T-cell (primary cell): ENCODE results near the gene IKBKG. TPM values are rescaled to one million over a fixed set of nuclear protein-coding genes. Genes with fewer than 3 reads are reported as not detected.

Source experiments
- total RNA-seq, 35 experiments: library from RNA in 6 of 35; stranded (reverse) in 6 of 35; fragments of 120-200 nt in 1 of 35; gene quantifications; one replicate each; pipeline versions ENCODE4 v1.2.1 to v1.2.4 and lab custom pipeline; 2013 to 2026

IKBKG gene
- total RNA-seq, 5 donors from 2014 or later (not counting 1 experiment from before 2014, with no cell fraction given) = 32.4 to 59.1 (median 54.0) TPM

Other genes starting within 250 kb of the IKBKG start
- 1,000 to 10,000 TPM in 4 of 5 donors, 100 to 1,000 TPM in 1; 893 to 1,483 (median 1,268) TPM for gene FLNA, start 173.0 kb upstream of the IKBKG start, total RNA-seq
- 100 to 1,000 TPM in 2 of 5 donors, 10 to 100 TPM in 3; 73.4 to 136 (median 80.4) TPM for gene EMD, start 168.3 kb upstream of the IKBKG start, total RNA-seq
- gene RPL10, start 149.2 kb upstream of the IKBKG start, total RNA-seq = 1,000 to 10,000 TPM; 5,175 to 6,006 (median 5,765) TPM
- gene DNASE1L1, start 138.4 kb upstream of the IKBKG start, total RNA-seq = 10 to 100 TPM; 22.6 to 31.3 (median 25.5) TPM
- 100 to 1,000 TPM in 3 of 5 donors, 10 to 100 TPM in 2; 89.8 to 144 (median 129) TPM for gene TAFAZZIN, start 136.1 kb upstream of the IKBKG start, total RNA-seq
- gene ATP6AP1, start 118.9 kb upstream of the IKBKG start, total RNA-seq = 10 to 100 TPM; 37.9 to 56.8 (median 53.6) TPM
- gene GDI1, start 110.5 kb upstream of the IKBKG start, total RNA-seq = 100 to 1,000 TPM; 117 to 208 (median 182) TPM
- 10 to 100 TPM; 34.9 to 60.5 (median 51.9) TPM for gene FAM50A, start 103.5 kb upstream of the IKBKG start, total RNA-seq
- 10 to 100 TPM; 48.1 to 87.0 (median 72.9) TPM for gene PLXNA3, start 89.3 kb upstream of the IKBKG start, total RNA-seq
- gene LAGE3, start 68.3 kb upstream of the IKBKG start, total RNA-seq = 10 to 100 TPM; 12.7 to 25.4 (median 23.5) TPM
- gene UBL4A, start 61.0 kb upstream of the IKBKG start, total RNA-seq = 10 to 100 TPM; 13.1 to 44.1 (median 39.6) TPM
- 10 to 100 TPM; 15.6 to 31.3 (median 25.9) TPM for gene SLC10A3, start 57.0 kb upstream of the IKBKG start, total RNA-seq
- gene FAM3A, start 31.4 kb upstream of the IKBKG start, total RNA-seq = 10 to 100 TPM; 33.9 to 67.6 (median 57.8) TPM
- gene G6PD, start 774 bp upstream of the IKBKG start, total RNA-seq = 10 to 100 TPM; 46.0 to 59.5 (median 52.4) TPM
- not detected for gene CTAG1A, start 37.5 kb downstream of the IKBKG start, total RNA-seq
- not detected for gene CTAG1B, start 71.7 kb downstream of the IKBKG start, total RNA-seq
- gene CTAG2, start 106.0 kb downstream of the IKBKG start, total RNA-seq = 1 to 10 TPM in 1 of 5 donors, not detected in 4; 3.4 TPM
- gene GAB3, start 203.5 kb downstream of the IKBKG start, total RNA-seq = 10 to 100 TPM in 4 of 5 donors, 1 to 10 TPM in 1; 9.1 to 26.2 (median 18.4) TPM
- 10 to 100 TPM; 56.5 to 63.2 (median 58.5) TPM for gene DKC1, start 215.2 kb downstream of the IKBKG start, total RNA-seq